Upper lobe of left lung (tissue), 6 donors: Measurements from ENCODE around the gene GLOD4. TPM values are rescaled to one million over a fixed set of nuclear protein-coding genes. Genes with fewer than 3 reads are reported as not detected.
"Not testable (repeated sequence)": the region's sequence is repeated elsewhere in the genome, so short reads cannot be mapped to it uniquely, and the experiment has no call there.

ENCODE experiments used
- ATAC-seq, 2 donors: fragments of 200-7000 bp; cut with Tn5 transposase; one replicate each; pipeline ENCODE4 v1.9.1; 2022; ENCODE audit warnings: mild to moderate bottlenecking in 2 of 2, moderate library complexity in 2 of 2; ENCODE audit not compliant: low FRiP score in 2 of 2
- DNase-seq, 2 donors: peaks; one replicate each; pipeline ENCODE4 v3.0.0-alpha.2; 2019 to 2020
- H3K27ac ChIP-seq, 4 donors: fragments of 200-600 bp; sonication (generic); one replicate each; pipeline ENCODE4 v1.5.1; 2016 to 2019
- H3K27me3 ChIP-seq, 4 donors: fragments of 200-600 bp; sonication (generic); one replicate each; pipeline ENCODE4 v1.5.1; 2017 to 2019
- H3K36me3 ChIP-seq, 4 donors: fragments of 200-600 bp; sonication (generic); one replicate each; pipeline ENCODE4 v1.5.1; 2016 to 2019
- H3K4me1 ChIP-seq, 4 donors: fragments of 200-600 bp; sonication (generic); one replicate each; pipeline ENCODE4 v1.5.1; 2018 to 2019
- H3K4me3 ChIP-seq, 4 donors: fragments of 200-600 bp; sonication (generic); one replicate each; pipeline ENCODE4 v1.5.1; 2017 to 2019; ENCODE audit warnings: mild to moderate bottlenecking in 2 of 4, moderate library complexity in 1 of 4
- H3K9me3 ChIP-seq, 4 donors: fragments of 200-600 bp; sonication (generic); one replicate each; pipeline ENCODE4 v1.5.1; 2018 to 2019
- CTCF ChIP-seq, 6 experiments: fragments of 450-650 bp in 4 of 6; fragments of 200-600 bp in 2 of 6; sonication (generic) in 2 of 6; IDR thresholded peaks; one replicate each; pipeline ENCODE4 v1.5.1; 2016 to 2019; ENCODE audit warnings: antibody characterized with exemption in 6 of 6
- EP300 ChIP-seq, 4 donors: sonication (generic); formaldehyde crosslinking; IDR thresholded peaks; one replicate each; pipeline ENCODE4 v1.5.1; 2017; ENCODE audit warnings: antibody characterized with exemption in 4 of 4, control low read depth in 2 of 4
- POLR2A ChIP-seq, 4 donors: fragments of 450-650 bp; IDR thresholded peaks; one replicate each; pipeline ENCODE4 v1.5.1; 2016 to 2017; ENCODE audit warnings: antibody characterized with exemption in 4 of 4, mild to moderate bottlenecking in 2 of 4
- POLR2AphosphoS5 ChIP-seq, 2 donors: sonication (generic); formaldehyde crosslinking; IDR thresholded peaks; one replicate each; pipeline ENCODE4 v1.5.1; 2017; ENCODE audit warnings: antibody characterized with exemption in 2 of 2
- WGBS, 2 donors: methylation state at CpG; one replicate each; pipeline ENCODE4 v1.1.5; 2017 to 2018; 5-methylcytosine and 5-hydroxymethylcytosine counted together
- total RNA-seq, 6 donors: library from RNA; depleted of rRNA in 4 of 6; stranded (reverse); fragments of >200 nt in 4 of 6; gene quantifications; one replicate each; pipeline versions ENCODE4 v1.1.0 to v1.2.1, GENCODE V29; 2016 to 2021
- donor health status: DM: no; HTN: no; CAD: no; lungs with moderate emphysema.
- donor health status: DM: no; HTN: yes; CAD: no; lungs with severe emphysema.

The GLOD4 gene
- total RNA-seq, 6 donors from 2014 or later, result 41.0 to 92.2 (median 51.8) TPM

GRCh38 chr17:794876-795275, 12.8 kb upstream of the GLOD4 start:
- Histone ChIP-seq H3K27ac (peak overlapping the region in 3 of 4 donors; percentile 11 to 68 (median 57)), H3K4me1 (peaks cover 2 to 14% (median 10%) of the 10 kb centered on the region in 4 donors), H3K27me3 (no peaks in the 10 kb centered on the region), H3K9me3 (no peaks in the 10 kb centered on the region), H3K4me3 (peak overlapping the region in 2 of 4 donors; percentile 19 to 34), H3K36me3 (peaks cover 5 to 25% (median 16%) of the 10 kb centered on the region in 4 donors)
- 4 to 11% methylated on average over 18 of the region's 18 CpGs for WGBS, 2 donors
- peak; percentile 74 to 92 (median 85) for TF ChIP-seq CTCF (IDR thresholded peaks at IDR 0.05)
- TF ChIP-seq EP300 (IDR thresholded peaks at IDR 0.05), result no peak
- peak; percentile 38 to 46 for TF ChIP-seq POLR2AphosphoS5 (IDR thresholded peaks at IDR 0.05)
- ATAC-seq (peak; percentile 66 to 74), DNase-seq (peak; percentile 71 to 76)

GRCh38 chr17:792277-792676, 10.2 kb upstream of the GLOD4 start:
- ATAC-seq, result no peak
- no peak for DNase-seq
- Histone ChIP-seq H3K4me3 (no peak overlapping the region), H3K4me1 (peaks cover 2 to 13% (median 8%) of the 10 kb centered on the region in 4 donors), H3K27ac (no peak overlapping the region), H3K9me3 (no peaks in the 10 kb centered on the region), H3K36me3 (peaks cover 14 to 49% (median 37%) of the 10 kb centered on the region in 4 donors), H3K27me3 (no peaks in the 10 kb centered on the region)
- 79 to 85% methylated on average over 9 of the region's 9 CpGs for WGBS, 2 donors
- TF ChIP-seq POLR2AphosphoS5 (IDR thresholded peaks at IDR 0.05), result no peak
- no peak for TF ChIP-seq CTCF (IDR thresholded peaks at IDR 0.05)
- no peak for TF ChIP-seq POLR2A (IDR thresholded peaks at IDR 0.05)
- no peak for TF ChIP-seq EP300 (IDR thresholded peaks at IDR 0.05)

- peaks cover 14 to 49% (median 37%) of the 10 kb centered on the region in 4 donors for H3K36me3 ChIP-seq
- H3K27me3 ChIP-seq, result no peaks in the 10 kb centered on the region
- no peak for DNase-seq
- H3K27ac ChIP-seq, result no peak overlapping the region
- WGBS, 2 donors, result 87 to 89% methylated on average over 19 of the region's 19 CpGs
- H3K4me1 ChIP-seq, result peaks cover 0 to 13% (median 8%) of the 10 kb centered on the region in 4 donors
- no peak for TF ChIP-seq CTCF (IDR thresholded peaks at IDR 0.05)
- TF ChIP-seq POLR2AphosphoS5 (IDR thresholded peaks at IDR 0.05), result no peak
- TF ChIP-seq EP300 (IDR thresholded peaks at IDR 0.05), result no peak
- no peak for TF ChIP-seq POLR2A (IDR thresholded peaks at IDR 0.05)
- no peaks in the 10 kb centered on the region for H3K9me3 ChIP-seq
- ATAC-seq, result no peak
- H3K4me3 ChIP-seq, result no peak overlapping the region
These were observed 9.7 kb upstream of the GLOD4 start for GRCh38 chr17:791829-792228.

GRCh38 chr17:790874-791247, 8.8 kb upstream of the GLOD4 start:
- H3K27me3 ChIP-seq, H3K4me3 ChIP-seq, ATAC-seq, H3K9me3 ChIP-seq, H3K27ac ChIP-seq: not testable (repeated sequence)
- Histone ChIP-seq H3K4me1 (peaks cover 0 to 13% (median 8%) of the 10 kb centered on the region in 4 donors), H3K36me3 (peaks cover 14 to 49% (median 37%) of the 10 kb centered on the region in 4 donors)
- peak in 1 of 2 donors; percentile 32 for DNase-seq
- 79 to 95% methylated on average over 10 of the region's 12 CpGs for WGBS, 2 donors

- WGBS, 2 donors, result 86 to 88% methylated on average over 22 to 31 of the region's 38 CpGs
- not testable (repeated sequence) for H3K9me3 ChIP-seq, H3K4me3 ChIP-seq, H3K27ac ChIP-seq, H3K27me3 ChIP-seq, H3K4me1 ChIP-seq
- peaks cover 14 to 50% (median 37%) of the 10 kb centered on the region in 4 donors for H3K36me3 ChIP-seq
- ATAC-seq (peak in 1 of 2 donors; percentile 80), DNase-seq (peak in 1 of 2 donors; percentile 76)
These were observed 8.1 kb upstream of the GLOD4 start for GRCh38 chr17:789931-790873.
